GM23338 (cell line): Measurements from ENCODE around the gene MORN4. TPM values are rescaled to one million over a fixed set of nuclear protein-coding genes. Genes with fewer than 3 reads are reported as not detected.

ENCODE experiments used
- ATAC-seq: fragments of 200-7000 bp; cut with Tn5 transposase; 3 replicates; pipeline ENCODE4 v1.9.1; 2020
- DNase-seq: peaks from one replicate; pipeline ENCODE4 v3.0.0-alpha.2; 2015; ENCODE audit warnings: low spot score
- H2AFZ ChIP-seq: fragments of 200-600 bp; sonication (generic); 2 replicates; pipeline ENCODE4 v1.8.0; 2016; ENCODE audit warnings: antibody characterized with exemption, mild to moderate bottlenecking, moderate library complexity
- H3F3A ChIP-seq: fragments of 200-600 bp; sonication (generic); replicated peaks from 2 replicates; pipeline ENCODE4 v1.8.0; 2017; ENCODE audit warnings: antibody characterized with exemption, mixed run types, low read depth
- H3K27ac ChIP-seq: fragments of 200-600 bp; sonication (generic); 2 replicates; pipeline ENCODE4 v1.6.1; 2016; ENCODE audit warnings: low read depth
- H3K27me3 ChIP-seq: fragments of 200-600 bp; sonication (generic); 2 replicates; pipeline ENCODE4 v1.8.0; 2016; ENCODE audit warnings: mild to moderate bottlenecking, mixed run types, moderate library complexity; ENCODE audit not compliant: insufficient read depth
- H3K36me3 ChIP-seq: fragments of 200-600 bp; sonication (generic); 2 replicates; pipeline ENCODE4 v1.8.0; 2016; ENCODE audit warnings: mild to moderate bottlenecking; ENCODE audit not compliant: insufficient read depth
- H3K4me1 ChIP-seq: fragments of 200-600 bp; sonication (generic); 2 replicates; pipeline ENCODE4 v1.8.0; 2016; ENCODE audit warnings: mild to moderate bottlenecking, moderate library complexity; ENCODE audit not compliant: insufficient read depth
- H3K4me2 ChIP-seq: fragments of 200-600 bp; sonication (generic); 2 replicates; pipeline ENCODE4 v1.7.1; 2017; ENCODE audit warnings: mixed run types
- H3K4me3 ChIP-seq: fragments of 200-600 bp; sonication (generic); 2 replicates; pipeline ENCODE4 v1.6.1; 2016; ENCODE audit warnings: mixed run types
- H3K79me2 ChIP-seq: fragments of 200-600 bp; sonication (generic); replicated peaks from 2 replicates; pipeline ENCODE4 v1.8.0; 2017; ENCODE audit warnings: mild to moderate bottlenecking; ENCODE audit not compliant: insufficient read depth
- H3K9me2 ChIP-seq: fragments of 200-600 bp; sonication (generic); 2 replicates; pipeline ENCODE4 v1.8.0; 2017; ENCODE audit not compliant: insufficient read depth
- H4K20me1 ChIP-seq: fragments of 200-600 bp; sonication (generic); replicated peaks from 2 replicates; pipeline ENCODE4 v1.8.0; 2017; ENCODE audit warnings: mild to moderate bottlenecking; ENCODE audit not compliant: insufficient read depth
- H3K27ac Mint-ChIP-seq: 2 replicates; pipeline ENCODE4 v1.8.0; 2020; ENCODE audit warnings: inconsistent platforms, mild to moderate bottlenecking, moderate library complexity, mixed read lengths
- H3K27me3 Mint-ChIP-seq: 3 replicates; pipeline ENCODE4 v1.8.0; 2022; ENCODE audit warnings: low read depth, mild to moderate bottlenecking, moderate library complexity, mixed read lengths, inconsistent platforms; ENCODE audit not compliant: insufficient read depth, poor library complexity
- H3K36me3 Mint-ChIP-seq: 3 replicates; pipeline ENCODE4 v1.8.0; 2021; ENCODE audit warnings: low read depth, mild to moderate bottlenecking, inconsistent platforms, moderate library complexity, mixed read lengths
- H3K4me1 Mint-ChIP-seq: 3 replicates; pipeline ENCODE4 v1.8.0; 2020; ENCODE audit warnings: mild to moderate bottlenecking, inconsistent platforms, mixed read lengths
- H3K4me3 Mint-ChIP-seq: 3 replicates; pipeline ENCODE4 v1.8.0; 2021; ENCODE audit warnings: moderate library complexity, mild to moderate bottlenecking, inconsistent platforms, mixed read lengths
- H3K9me3 Mint-ChIP-seq: 3 replicates; pipeline ENCODE4 v1.8.0; 2020; ENCODE audit warnings: moderate library complexity, mild to moderate bottlenecking, inconsistent platforms, mixed read lengths
- CTCF ChIP-seq, 2 experiments: fragments of 200-600 bp in 1 of 2; sonication (generic) in 1 of 2; conservative IDR thresholded peaks; 2 replicates each; pipeline versions ENCODE4 v1.5.1 to v1.6.1; 2016 to 2017; ENCODE audit warnings: antibody characterized with exemption in 2 of 2, low read depth in 2 of 2, mild to moderate bottlenecking in 2 of 2, moderate library complexity in 1 of 2
- ETS1 ChIP-seq: IDR thresholded peaks from 2 replicates; pipeline ENCODE4 v1.6.1; 2016; ENCODE audit warnings: antibody characterized with exemption
- EZH2 ChIP-seq: fragments of 200-600 bp; sonication (generic); IDR thresholded peaks from one replicate; pipeline ENCODE4 v1.8.0; 2017; ENCODE audit warnings: antibody characterized with exemption, mild to moderate bottlenecking, low read depth; ENCODE audit not compliant: unreplicated experiment
- JUNB ChIP-seq: IDR thresholded peaks from one replicate; pipeline ENCODE4 v1.6.1; 2016; ENCODE audit warnings: antibody characterized with exemption; ENCODE audit not compliant: unreplicated experiment
- NANOG ChIP-seq: IDR thresholded peaks from 2 replicates; pipeline ENCODE4 v1.6.1; 2016; ENCODE audit warnings: antibody characterized with exemption, borderline replicate concordance
- STAT1 ChIP-seq: IDR thresholded peaks from one replicate; pipeline ENCODE4 v1.6.1; 2016; ENCODE audit warnings: antibody characterized with exemption; ENCODE audit not compliant: unreplicated experiment
- ZNF462 ChIP-seq: fragments of 250-450 bp; sonication (Bioruptor Pico); IDR thresholded peaks from 2 replicates; pipeline ENCODE4 v1.5.0; 2020; ENCODE audit warnings: mild to moderate bottlenecking, moderate library complexity
- polyA plus RNA-seq: library from polyadenylated mRNA; unstranded; fragments of >200 nt; fragmentation: Nextera tagmentation; extraction: Ambion mirVana; gene quantifications from 2 replicates; pipeline ENCODE4 v1.2.1, GENCODE V29; 2016
- total RNA-seq: library from RNA; depleted of rRNA; stranded (reverse); fragments of >200 nt; shearing (Covaris generic); gene quantifications from 2 replicates; pipeline ENCODE4 v1.2.3, GENCODE V29; 2014

The MORN4 gene
- total and polyA plus RNA-seq, 2 experiments from 2014 or later = 9.0 to 50.0 TPM

- TF ChIP-seq EZH2 = no peak
- no peak for TF ChIP-seq JUNB
- no peak for TF ChIP-seq STAT1
- no peak for TF ChIP-seq NANOG
These were observed 58.1 kb downstream of the MORN4 start (continued) for GRCh38 chr10:97575127-97575668.

- H3K4me3 Mint-ChIP-seq = no peak overlapping the region
These were observed 58.8 kb downstream of the MORN4 start for GRCh38 chr10:97574374-97575126.

More at GRCh38 chr10:97574374-97575126, 58.8 kb downstream of the MORN4 start:
- Mint-ChIP-seq H3K9me3 (no peaks in the 10 kb centered on the region), H3K27me3 (peaks cover 6% of the 10 kb centered on the region), H3K36me3 (peaks cover 2% of the 10 kb centered on the region; the same call in 1 of the 3 replicates), H3K4me1 (peaks cover 17% of the 10 kb centered on the region; the same call in 2 of the 3 replicates), H3K27ac (no peak overlapping the region)
- no peak for ATAC-seq
- no peaks in the 10 kb centered on the region for H3K36me3 ChIP-seq
- no peak overlapping the region for H3K4me2 ChIP-seq
- H3K27ac ChIP-seq = 0 out of 2 replicates have a peak overlapping the region, but pooled peaks have one; percentile 39
- H3F3A ChIP-seq = no peaks in the 10 kb centered on the region
- peak; percentile 58 for DNase-seq
- H3K79me2 ChIP-seq = no peaks in the 10 kb centered on the region
- H3K4me1 ChIP-seq = no peaks in the 10 kb centered on the region; the same call in 1 of the 2 replicates
- H3K9me2 ChIP-seq = no peaks in the 10 kb centered on the region
- H2AFZ ChIP-seq = no peak overlapping the region
- no peak overlapping the region for H3K4me3 ChIP-seq
- 0 out of 2 replicates have a peak, but pooled peaks cover 3% of the 10 kb centered on the region for H4K20me1 ChIP-seq
- TF ChIP-seq EZH2 (no peak), ZNF462 (CRISPR knock-in tag) (no peak), ETS1 (no peak), CTCF (conservative IDR thresholded peaks at IDR 0.05; ENCODE audit: low read depth in 2 of 2) (no peak)
- no peaks in the 10 kb centered on the region for H3K27me3 ChIP-seq
